ENCODE data around the gene BTBD7. TPM values are rescaled to one million over a fixed set of nuclear protein-coding genes. Genes with fewer than 3 reads are reported as not detected.
A peak's percentile ranks its signal among the peaks of the same experiment; 100 is the strongest.

The BTBD7 gene
- total RNA-seq, 1 experiment from 2014 or later, result 32.5 TPM

DNA sequence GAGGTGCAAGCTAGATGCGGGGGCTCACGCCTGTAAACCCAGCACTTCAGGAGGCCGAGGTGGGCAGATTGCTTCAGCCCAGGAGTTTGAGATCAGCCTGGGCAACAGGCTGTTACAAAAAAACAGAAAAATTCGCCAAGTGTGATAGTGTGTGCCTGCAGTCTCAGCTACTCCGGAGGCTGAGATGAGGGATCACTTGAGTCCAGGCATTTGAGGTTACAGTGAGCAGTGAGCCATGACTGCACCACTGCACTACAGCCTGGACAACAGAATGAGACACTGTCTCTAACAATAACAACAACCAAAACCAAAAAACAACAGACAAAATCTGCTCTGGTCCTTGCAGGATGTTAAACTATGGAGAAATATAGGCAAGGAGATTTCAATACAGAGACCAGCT lies 13.9 kb downstream of the BTBD7 start:
- POLR2A ChIA-PET, result interaction anchor here (1.4 to 2.6 kb wide), 2 partner anchors 12 to 134 kb away, joined by 3 to 33 read pairs; partner anchors contain the start of genes BTBD7 and LYSET
- Mint-ChIP-seq H3K27ac (ENCODE audit: low read depth, unreplicated experiment) (no peak overlapping the region), H3K36me3 (ENCODE audit: insufficient read depth, unreplicated experiment) (peaks cover 20% of the 10 kb centered on the region), H3K4me1 (ENCODE audit: insufficient read depth, unreplicated experiment) (peaks cover 47% of the 10 kb centered on the region), H3K4me3 (ENCODE audit: unreplicated experiment) (no peak overlapping the region), H3K9me3 (ENCODE audit: unreplicated experiment) (no peaks in the 10 kb centered on the region), H3K27me3 (ENCODE audit: insufficient read depth, unreplicated experiment) (no peaks in the 10 kb centered on the region)
- BruUV-seq (replicated peaks), result no TSS peak
- CTCF ChIA-PET, result no interaction called here
- intact Hi-C loops (cut with micrococcal nuclease), result no loop called here
- no peak for DNase-seq (ENCODE audit: unreplicated experiment)
- TF ChIP-seq, protein P1, sequence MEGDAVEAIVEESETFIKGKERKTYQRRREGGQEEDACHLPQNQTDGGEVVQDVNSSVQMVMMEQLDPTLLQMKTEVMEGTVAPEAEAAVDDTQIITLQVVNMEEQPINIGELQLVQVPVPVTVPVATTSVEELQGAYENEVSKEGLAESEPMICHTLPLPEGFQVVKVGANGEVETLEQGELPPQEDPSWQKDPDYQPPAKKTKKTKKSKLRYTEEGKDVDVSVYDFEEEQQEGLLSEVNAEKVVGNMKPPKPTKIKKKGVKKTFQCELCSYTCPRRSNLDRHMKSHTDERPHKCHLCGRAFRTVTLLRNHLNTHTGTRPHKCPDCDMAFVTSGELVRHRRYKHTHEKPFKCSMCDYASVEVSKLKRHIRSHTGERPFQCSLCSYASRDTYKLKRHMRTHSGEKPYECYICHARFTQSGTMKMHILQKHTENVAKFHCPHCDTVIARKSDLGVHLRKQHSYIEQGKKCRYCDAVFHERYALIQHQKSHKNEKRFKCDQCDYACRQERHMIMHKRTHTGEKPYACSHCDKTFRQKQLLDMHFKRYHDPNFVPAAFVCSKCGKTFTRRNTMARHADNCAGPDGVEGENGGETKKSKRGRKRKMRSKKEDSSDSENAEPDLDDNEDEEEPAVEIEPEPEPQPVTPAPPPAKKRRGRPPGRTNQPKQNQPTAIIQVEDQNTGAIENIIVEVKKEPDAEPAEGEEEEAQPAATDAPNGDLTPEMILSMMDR (IDR thresholded peaks at IDR 0.05; ENCODE audit: unreplicated experiment), result no peak

DNA sequence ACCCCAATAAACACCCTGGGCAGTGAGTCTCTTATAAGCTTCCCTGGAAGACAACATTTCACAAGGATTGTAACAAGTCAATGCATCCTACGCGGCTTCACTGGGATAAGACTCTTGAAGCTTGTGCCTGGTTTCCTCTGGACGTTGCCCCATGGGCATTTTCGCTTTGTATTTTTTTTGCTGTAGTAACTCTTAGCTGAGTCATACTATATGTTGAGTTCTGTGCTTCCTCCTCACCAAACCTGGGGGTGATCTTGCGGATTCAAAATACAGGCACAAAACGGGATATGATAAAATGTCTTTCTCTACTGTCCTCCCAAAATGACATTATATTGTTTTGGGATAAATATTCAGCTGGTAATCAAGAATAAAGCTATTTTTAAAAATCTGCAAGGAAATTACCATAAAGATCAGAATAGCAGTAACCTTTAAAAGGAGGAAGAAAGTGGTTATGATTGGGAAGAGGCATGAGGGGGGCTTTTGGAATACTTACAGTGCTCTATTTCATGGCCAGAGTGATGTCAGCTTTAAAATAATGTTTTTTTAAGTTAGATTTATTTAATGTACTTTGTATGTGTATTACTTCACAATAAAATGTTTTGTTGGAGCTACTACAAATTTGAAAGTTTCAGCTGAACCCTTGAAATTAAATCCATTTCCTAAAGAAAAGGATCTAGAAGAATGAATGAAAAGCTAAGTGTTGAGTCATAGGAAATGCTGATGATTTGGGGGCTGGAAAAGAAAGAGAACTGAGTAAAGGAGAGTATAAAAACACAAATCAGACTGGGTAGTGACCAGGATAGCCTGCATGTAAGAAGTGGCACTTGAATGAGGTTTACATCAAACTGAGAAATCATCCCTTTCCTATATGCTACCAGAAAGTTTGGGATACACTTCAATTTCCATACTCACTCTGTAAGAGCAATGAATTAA lies 14.7 kb downstream of the BTBD7 start:
- CTCF ChIA-PET, result interaction anchor here (0.7 to 0.9 kb wide), 3 partner anchors 14 to 225 kb away, joined by 3 to 4 read pairs (median 3); no protein-coding TSS in a partner anchor
- POLR2A ChIA-PET, result interaction anchor here (0.6 to 2.6 kb wide), 8 partner anchors 11 to 133 kb away, joined by 3 to 33 read pairs (median 3); partner anchors contain the start of genes BTBD7, GON7 and LYSET
- Mint-ChIP-seq H3K4me3 (ENCODE audit: unreplicated experiment) (peak overlapping the region; percentile 30), H3K27me3 (ENCODE audit: insufficient read depth, unreplicated experiment) (no peaks in the 10 kb centered on the region), H3K9me3 (ENCODE audit: unreplicated experiment) (no peaks in the 10 kb centered on the region), H3K4me1 (ENCODE audit: insufficient read depth, unreplicated experiment) (peaks cover 40% of the 10 kb centered on the region), H3K36me3 (ENCODE audit: insufficient read depth, unreplicated experiment) (peaks cover 12% of the 10 kb centered on the region), H3K27ac (ENCODE audit: low read depth, unreplicated experiment) (peak overlapping the region; percentile 90)
- no TSS peak for BruUV-seq (replicated peaks)
- TF ChIP-seq, protein P1 (IDR thresholded peaks at IDR 0.05; ENCODE audit: unreplicated experiment), result no peak
- DNase-seq (ENCODE audit: unreplicated experiment), result peak; percentile 85
- intact Hi-C loops (cut with micrococcal nuclease), result no loop called here

DNA sequence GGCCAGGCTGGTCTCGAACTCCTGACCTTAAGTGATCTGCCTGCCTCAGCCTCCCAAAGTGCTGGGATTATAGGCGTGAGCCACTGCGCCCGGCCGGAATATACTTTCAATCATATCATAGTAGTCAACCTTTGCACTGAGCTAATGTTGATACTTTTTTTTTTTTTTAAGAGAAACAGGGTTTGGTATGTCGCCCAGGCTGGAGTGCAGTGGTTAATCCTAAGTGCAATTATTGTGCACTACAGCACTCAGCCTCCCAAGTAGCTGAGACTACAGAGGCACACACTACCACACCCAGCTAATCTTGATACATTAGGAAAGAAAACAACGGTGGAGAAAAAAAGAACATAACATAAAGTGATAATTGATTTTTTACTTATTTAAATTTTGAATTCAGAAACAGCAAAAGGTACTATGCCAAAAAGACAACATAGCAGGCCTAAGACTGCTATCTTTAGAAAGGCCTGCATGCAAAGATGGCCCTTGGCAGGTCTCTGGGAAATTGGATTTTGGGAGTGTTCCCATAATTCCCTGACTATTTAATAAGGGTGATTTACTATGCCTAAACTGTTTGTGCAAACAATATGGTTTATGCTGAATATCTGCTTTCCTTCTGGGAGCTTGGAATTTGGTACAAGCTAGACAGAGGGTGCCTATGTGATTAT lies 15.5 kb downstream of the BTBD7 start:
- CTCF ChIA-PET, result interaction anchor here (0.6 to 0.9 kb wide), 2 partner anchors 225 to 226 kb away, joined by 3 read pairs; no protein-coding TSS in a partner anchor

More for the DNA sequence above, 15.5 kb downstream of the BTBD7 start:
- no peaks in the 10 kb centered on the region for H3K9me3 Mint-ChIP-seq (ENCODE audit: unreplicated experiment)
- DNase-seq (ENCODE audit: unreplicated experiment), result no peak
- TF ChIP-seq, protein P1 (IDR thresholded peaks at IDR 0.05; ENCODE audit: unreplicated experiment), result no peak
- H3K27ac Mint-ChIP-seq (ENCODE audit: low read depth, unreplicated experiment), result peak overlapping the region; percentile 90
- POLR2A ChIA-PET, result interaction anchor here (0.7 to 2.6 kb wide), 8 partner anchors 11 to 132 kb away, joined by 3 to 33 read pairs (median 3); partner anchors contain the start of genes BTBD7, GON7 and LYSET
- intact Hi-C loops (cut with micrococcal nuclease), result no loop called here
- peaks cover 38% of the 10 kb centered on the region for H3K4me1 Mint-ChIP-seq (ENCODE audit: insufficient read depth, unreplicated experiment)
- no peaks in the 10 kb centered on the region for H3K27me3 Mint-ChIP-seq (ENCODE audit: insufficient read depth, unreplicated experiment)
- H3K36me3 Mint-ChIP-seq (ENCODE audit: insufficient read depth, unreplicated experiment), result peaks cover 9% of the 10 kb centered on the region
- no peak overlapping the region for H3K4me3 Mint-ChIP-seq (ENCODE audit: unreplicated experiment)
- no TSS peak for BruUV-seq (replicated peaks)

Measured in MCF 10A (cell line).